Measurements from ENCODE around the gene BICD1.
"Not testable (repeated sequence)": the region's sequence is repeated elsewhere in the genome, so short reads cannot be mapped to it uniquely, and the experiment has no call there.

BICD1 gene

GRCh38 chr12:32249777-32250176, 143.1 kb downstream of the BICD1 start:
- DNase-seq = no peak

- DNase-seq = no peak
These were observed 145.8 kb downstream of the BICD1 start for GRCh38 chr12:32252199-32253073.

- DNase-seq = no peak
These were observed 146.6 kb downstream of the BICD1 start for GRCh38 chr12:32253154-32253790.

- DNase-seq = no peak
These were observed 147.8 kb downstream of the BICD1 start for GRCh38 chr12:32254260-32254956.

- no peak for DNase-seq
These were observed 148.9 kb downstream of the BICD1 start for GRCh38 chr12:32255588-32255987.

- no peak for DNase-seq
These were observed 151.2 kb downstream of the BICD1 start for GRCh38 chr12:32257695-32258496.

- DNase-seq = no peak
These were observed 154.0 kb downstream of the BICD1 start for GRCh38 chr12:32260696-32261095.

- no peak for DNase-seq
These were observed 155.0 kb downstream of the BICD1 start for GRCh38 chr12:32261638-32262037.

- DNase-seq = no peak
These were observed 158.3 kb downstream of the BICD1 start for GRCh38 chr12:32264961-32265360.

- no peak for DNase-seq
These were observed 158.8 kb downstream of the BICD1 start for GRCh38 chr12:32265456-32265855.

- no peak for DNase-seq
These were observed 159.3 kb downstream of the BICD1 start for GRCh38 chr12:32265951-32266350.

GRCh38 chr12:32266756-32267155, 160.1 kb downstream of the BICD1 start:
- no peak for DNase-seq

- DNase-seq = no peak
These were observed 164.4 kb downstream of the BICD1 start for GRCh38 chr12:32270818-32271710.

GRCh38 chr12:32272465-32272864, 165.8 kb downstream of the BICD1 start:
- no peak for DNase-seq

- DNase-seq = no peak
These were observed 166.4 kb downstream of the BICD1 start for GRCh38 chr12:32273063-32273522.

- no peak for DNase-seq
These were observed 167.1 kb downstream of the BICD1 start for GRCh38 chr12:32273712-32274111.

- DNase-seq = no peak
These were observed 168.0 kb downstream of the BICD1 start for GRCh38 chr12:32274665-32275064.

GRCh38 chr12:32275520-32275919, 168.9 kb downstream of the BICD1 start:
- DNase-seq = not testable (repeated sequence)

GRCh38 chr12:32277774-32278173, 171.1 kb downstream of the BICD1 start:
- no peak for DNase-seq

GRCh38 chr12:32281098-32281497, 174.5 kb downstream of the BICD1 start:
- no peak for DNase-seq

GRCh38 chr12:32284561-32284960, 177.9 kb downstream of the BICD1 start:
- no peak for DNase-seq

- DNase-seq = no peak
These were observed 178.4 kb downstream of the BICD1 start for GRCh38 chr12:32285021-32285420.
